Measurements from ENCODE around the gene CYP4V2. TPM values are rescaled to one million over a fixed set of nuclear protein-coding genes. Genes with fewer than 3 reads are reported as not detected.

The CYP4V2 gene
- total RNA-seq (2021; ENCODE audit: unreplicated experiment) (8.6 TPM), Bru-seq, nascent RNA (percentile 73 among the genes with signal in this experiment), BruChase-seq, experiment 1, labeled RNA remaining after a 6-hour chase (percentile 69 among the genes with signal in this experiment), BruChase-seq, experiment 2, labeled RNA remaining after a 2-hour chase (percentile 72 among the genes with signal in this experiment)
- polyA plus RNA-seq (2012): 2.2 and 2.9 TPM in 2 replicates
- long read RNA-seq, partial matches to known transcripts: 5 of 12 reads
- long read RNA-seq, other reads (novel, unspliced or antisense): 5 of 12 reads

GRCh38 chr4:186191200-186192065 lies at the start of gene CYP4V2:
Gene CYP4V2, plus strand, starts transcription at chr4:186191567. Its CDS starts 257 bp downstream, at chr4:186191824.
- no TSS peak for BruUV-seq (replicated peaks)
- Histone ChIP-seq H3K9me3 (ENCODE audit: control insufficient read depth in 1 of 2, insufficient read depth in 1 of 2, low read depth in 1 of 2, low read length in 2 of 2) (no peaks in the 10 kb centered on the region), H3K4me1 (ENCODE audit: control insufficient read depth in 1 of 2, insufficient read depth in 2 of 2, low read length in 2 of 2) (peaks cover 7 to 14% of the 10 kb centered on the region in 2 experiments; a peak in 3 of 4 replicates), H3K36me3 (ENCODE audit: control insufficient read depth in 1 of 2, insufficient read depth in 2 of 2, low read length in 2 of 2) (no peaks in the 10 kb centered on the region), H3K9ac (ENCODE audit: low read length) (peak within 1 kb of the TSS; percentile 81), H3K27me3 (ENCODE audit: insufficient read depth, low read length) (no peaks in the 10 kb centered on the region), H3K4me3 (replicated peaks in 1 of 2; ENCODE audit: low read depth in 1 of 2, low read length in 2 of 2) (peak within 1 kb of the TSS; percentile 74 to 82), H3K27ac (ENCODE audit: low read depth, low read length) (peak within 1 kb of the TSS; percentile 95), H2AFZ (ENCODE audit: low read depth, low read length, poor library complexity, severe bottlenecking) (peak within 1 kb of the TSS; percentile 86), H3K4me2 (ENCODE audit: low read length) (peak within 1 kb of the TSS; percentile 76), H4K20me1 (ENCODE audit: insufficient read depth) (no peaks in the 10 kb centered on the region), H3K9me2 (ENCODE audit: insufficient read depth) (no peaks in the 10 kb centered on the region), H3K79me2 (ENCODE audit: insufficient read depth, low read length) (peaks cover 7% of the 10 kb centered on the region)
- ChIA-PET RAD21 (ENCODE audit: low non-redundant PET in 1 of 2, low total read pairs in 2 of 2, uncharacterized antibody in 2 of 2, unreplicated experiment in 2 of 2) (no interaction called here), CTCF (interaction anchor here (1.8 kb wide), 1 partner anchor 10 kb away, joined by 7 read pairs; no protein-coding TSS in a partner anchor), POLR2A (interaction anchor here (1.4 kb wide), 1 partner anchor 10 kb away, joined by 3 read pairs; no protein-coding TSS in a partner anchor)
- intact Hi-C loops (cut with micrococcal nuclease): no loop called here
- ATAC-seq (peak; percentile 80), DNase-seq (ENCODE audit: low read depth, low spot score) (peak; percentile 51)
- TF ChIP-seq RAD21 (IDR thresholded peaks at IDR 0.05; ENCODE audit: low read depth): no peak
- peak; percentile 48 for TF ChIP-seq ELF1 (IDR thresholded peaks at IDR 0.05; ENCODE audit: borderline replicate concordance, low read depth)
- TF ChIP-seq CEBPB (IDR thresholded peaks at IDR 0.05; ENCODE audit: low read depth): no peak
- TF ChIP-seq POLR2A (IDR thresholded peaks at IDR 0.05; ENCODE audit: borderline replicate concordance, extremely low read depth, insufficient read depth, insufficient read length): peak; percentile 53
- TF ChIP-seq SIN3A (IDR thresholded peaks at IDR 0.05; ENCODE audit: low read depth): no peak
- TF ChIP-seq EZH2phosphoT487 (IDR thresholded peaks at IDR 0.05; ENCODE audit: borderline replicate concordance): no peak
- TF ChIP-seq EZH2 (IDR thresholded peaks at IDR 0.05): no peak
- TF ChIP-seq ZFX (IDR thresholded peaks at IDR 0.05): peak; percentile 97
- no peak for TF ChIP-seq TCF7L2 (IDR thresholded peaks at IDR 0.05; ENCODE audit: borderline replicate concordance, extremely low read depth, insufficient read depth, insufficient read length)
- peak in 1 of 3 experiments; percentile 24; a peak in 1 of 6 replicates for TF ChIP-seq CTCF (IDR thresholded peaks at IDR 0.05 in 2 of 3, conservative IDR thresholded peaks at IDR 0.05 in 1 of 3; ENCODE audit: borderline replicate concordance in 1 of 3, insufficient read depth in 1 of 3, low read depth in 2 of 3, low read length in 2 of 3)
- TF ChIP-seq, protein P1, sequence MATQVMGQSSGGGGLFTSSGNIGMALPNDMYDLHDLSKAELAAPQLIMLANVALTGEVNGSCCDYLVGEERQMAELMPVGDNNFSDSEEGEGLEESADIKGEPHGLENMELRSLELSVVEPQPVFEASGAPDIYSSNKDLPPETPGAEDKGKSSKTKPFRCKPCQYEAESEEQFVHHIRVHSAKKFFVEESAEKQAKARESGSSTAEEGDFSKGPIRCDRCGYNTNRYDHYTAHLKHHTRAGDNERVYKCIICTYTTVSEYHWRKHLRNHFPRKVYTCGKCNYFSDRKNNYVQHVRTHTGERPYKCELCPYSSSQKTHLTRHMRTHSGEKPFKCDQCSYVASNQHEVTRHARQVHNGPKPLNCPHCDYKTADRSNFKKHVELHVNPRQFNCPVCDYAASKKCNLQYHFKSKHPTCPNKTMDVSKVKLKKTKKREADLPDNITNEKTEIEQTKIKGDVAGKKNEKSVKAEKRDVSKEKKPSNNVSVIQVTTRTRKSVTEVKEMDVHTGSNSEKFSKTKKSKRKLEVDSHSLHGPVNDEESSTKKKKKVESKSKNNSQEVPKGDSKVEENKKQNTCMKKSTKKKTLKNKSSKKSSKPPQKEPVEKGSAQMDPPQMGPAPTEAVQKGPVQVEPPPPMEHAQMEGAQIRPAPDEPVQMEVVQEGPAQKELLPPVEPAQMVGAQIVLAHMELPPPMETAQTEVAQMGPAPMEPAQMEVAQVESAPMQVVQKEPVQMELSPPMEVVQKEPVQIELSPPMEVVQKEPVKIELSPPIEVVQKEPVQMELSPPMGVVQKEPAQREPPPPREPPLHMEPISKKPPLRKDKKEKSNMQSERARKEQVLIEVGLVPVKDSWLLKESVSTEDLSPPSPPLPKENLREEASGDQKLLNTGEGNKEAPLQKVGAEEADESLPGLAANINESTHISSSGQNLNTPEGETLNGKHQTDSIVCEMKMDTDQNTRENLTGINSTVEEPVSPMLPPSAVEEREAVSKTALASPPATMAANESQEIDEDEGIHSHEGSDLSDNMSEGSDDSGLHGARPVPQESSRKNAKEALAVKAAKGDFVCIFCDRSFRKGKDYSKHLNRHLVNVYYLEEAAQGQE (IDR thresholded peaks at IDR 0.05; ENCODE audit: low read depth): no peak
- TF ChIP-seq ZNF274 (IDR thresholded peaks at IDR 0.05; ENCODE audit: low read depth, low read length): no peak
- TF ChIP-seq SP1 (IDR thresholded peaks at IDR 0.05; ENCODE audit: low read depth): no peak
- no peak for TF ChIP-seq FOSL1 (IDR thresholded peaks at IDR 0.05; ENCODE audit: low read depth)
- TF ChIP-seq, protein P2, sequence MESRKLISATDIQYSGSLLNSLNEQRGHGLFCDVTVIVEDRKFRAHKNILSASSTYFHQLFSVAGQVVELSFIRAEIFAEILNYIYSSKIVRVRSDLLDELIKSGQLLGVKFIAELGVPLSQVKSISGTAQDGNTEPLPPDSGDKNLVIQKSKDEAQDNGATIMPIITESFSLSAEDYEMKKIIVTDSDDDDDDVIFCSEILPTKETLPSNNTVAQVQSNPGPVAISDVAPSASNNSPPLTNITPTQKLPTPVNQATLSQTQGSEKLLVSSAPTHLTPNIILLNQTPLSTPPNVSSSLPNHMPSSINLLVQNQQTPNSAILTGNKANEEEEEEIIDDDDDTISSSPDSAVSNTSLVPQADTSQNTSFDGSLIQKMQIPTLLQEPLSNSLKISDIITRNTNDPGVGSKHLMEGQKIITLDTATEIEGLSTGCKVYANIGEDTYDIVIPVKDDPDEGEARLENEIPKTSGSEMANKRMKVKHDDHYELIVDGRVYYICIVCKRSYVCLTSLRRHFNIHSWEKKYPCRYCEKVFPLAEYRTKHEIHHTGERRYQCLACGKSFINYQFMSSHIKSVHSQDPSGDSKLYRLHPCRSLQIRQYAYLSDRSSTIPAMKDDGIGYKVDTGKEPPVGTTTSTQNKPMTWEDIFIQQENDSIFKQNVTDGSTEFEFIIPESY (IDR thresholded peaks at IDR 0.05; ENCODE audit: extremely low read depth, insufficient replicate concordance, low read length): no peak
- TF ChIP-seq SRF (IDR thresholded peaks at IDR 0.05; ENCODE audit: low read depth): no peak
- TF ChIP-seq ATF3 (IDR thresholded peaks at IDR 0.05): no peak

All from HCT116 (cell line).